Liver (tissue), 3 donors: ENCODE measurements around the gene SAMD1.

Experiments
- EGR1 ChIP-seq, 2 donors: IDR thresholded peaks; 2 replicates each; pipeline ENCODE4 v1.6.1; 2016 to 2018; ENCODE audit warnings: antibody characterized with exemption in 2 of 2, low read depth in 2 of 2
- MAX ChIP-seq: IDR thresholded peaks from 2 replicates; pipeline ENCODE4 v1.6.1; 2016; ENCODE audit warnings: antibody characterized with exemption
- REST ChIP-seq: IDR thresholded peaks from 2 replicates; pipeline ENCODE4 v1.6.1; 2016; ENCODE audit warnings: antibody characterized with exemption, mild to moderate bottlenecking
- TAF1 ChIP-seq: conservative IDR thresholded peaks from 2 replicates; pipeline ENCODE4 v1.6.1; 2016; ENCODE audit warnings: antibody characterized with exemption, mild to moderate bottlenecking
- YY1 ChIP-seq: IDR thresholded peaks from 2 replicates; pipeline ENCODE4 v1.6.1; 2016; ENCODE audit warnings: antibody characterized with exemption, mild to moderate bottlenecking
- TF ChIP-seq, protein P1 (sequence below): fragments of 150-350 bp; IDR thresholded peaks from 2 replicates; pipeline ENCODE4 v1.5.1; 2017; ENCODE audit warnings: improper control_type of control experiment, low read depth, low read length; ENCODE audit not compliant: missing input control
- donor health status: healthy.
- donor health status: healthy.

DNA sequence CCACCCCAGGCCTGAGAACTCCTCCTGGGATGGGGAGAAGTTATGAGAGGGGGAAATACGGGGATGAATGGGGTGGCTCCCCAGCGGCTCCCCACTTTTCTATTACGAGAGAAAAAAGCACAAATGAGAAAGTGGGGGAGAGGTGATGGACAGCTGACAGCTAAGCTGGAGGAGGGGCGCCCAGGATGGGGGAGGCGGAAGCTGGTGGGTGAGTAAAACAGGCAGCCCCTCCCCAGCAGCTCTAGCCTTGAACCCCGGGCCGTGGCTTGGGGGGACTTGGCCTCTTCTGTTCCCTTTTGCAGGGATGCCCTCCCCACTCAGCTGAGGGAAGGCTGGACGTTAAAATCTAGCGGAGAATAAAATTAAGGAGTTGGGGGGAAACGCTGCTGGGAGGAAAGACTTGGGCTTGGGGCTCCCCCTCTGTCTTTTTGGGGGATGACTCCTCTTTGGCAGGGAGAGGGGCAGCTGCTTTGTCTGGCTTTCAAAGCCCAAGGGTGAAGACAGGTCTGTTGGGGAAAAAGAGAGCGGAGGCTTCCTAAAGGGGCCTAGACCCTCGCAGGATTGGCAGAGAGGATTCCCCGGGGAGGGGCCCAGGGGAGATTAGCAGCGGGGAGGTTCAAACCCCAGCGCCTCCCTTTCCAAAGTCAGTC is 1.4 kb upstream of the SAMD1 start:
- TF ChIP-seq, protein P1, sequence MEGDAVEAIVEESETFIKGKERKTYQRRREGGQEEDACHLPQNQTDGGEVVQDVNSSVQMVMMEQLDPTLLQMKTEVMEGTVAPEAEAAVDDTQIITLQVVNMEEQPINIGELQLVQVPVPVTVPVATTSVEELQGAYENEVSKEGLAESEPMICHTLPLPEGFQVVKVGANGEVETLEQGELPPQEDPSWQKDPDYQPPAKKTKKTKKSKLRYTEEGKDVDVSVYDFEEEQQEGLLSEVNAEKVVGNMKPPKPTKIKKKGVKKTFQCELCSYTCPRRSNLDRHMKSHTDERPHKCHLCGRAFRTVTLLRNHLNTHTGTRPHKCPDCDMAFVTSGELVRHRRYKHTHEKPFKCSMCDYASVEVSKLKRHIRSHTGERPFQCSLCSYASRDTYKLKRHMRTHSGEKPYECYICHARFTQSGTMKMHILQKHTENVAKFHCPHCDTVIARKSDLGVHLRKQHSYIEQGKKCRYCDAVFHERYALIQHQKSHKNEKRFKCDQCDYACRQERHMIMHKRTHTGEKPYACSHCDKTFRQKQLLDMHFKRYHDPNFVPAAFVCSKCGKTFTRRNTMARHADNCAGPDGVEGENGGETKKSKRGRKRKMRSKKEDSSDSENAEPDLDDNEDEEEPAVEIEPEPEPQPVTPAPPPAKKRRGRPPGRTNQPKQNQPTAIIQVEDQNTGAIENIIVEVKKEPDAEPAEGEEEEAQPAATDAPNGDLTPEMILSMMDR: no peak
- no peak for TF ChIP-seq REST
- no peak for TF ChIP-seq MAX
- TF ChIP-seq EGR1 (IDR thresholded peaks at IDR 0.05; ENCODE audit: low read depth in 2 of 2): no peak
- TF ChIP-seq TAF1: no peak
- TF ChIP-seq YY1: no peak
